GM18499 (cell line): Measurements from ENCODE around the gene ITGA8.
A peak's percentile ranks its signal among the peaks of the same experiment; 100 is the strongest.

Experiments used
- ATAC-seq: cut with Tn5 transposase; IDR thresholded peaks from one replicate; pipeline ENCODE4 v1.9.1; 2021; ENCODE audit warnings: moderate number of reproducible peaks; ENCODE audit not compliant: insufficient read depth, unreplicated experiment

Gene ITGA8

GRCh38 chr10:15737656-15738055 lies 17.9 kb upstream of the ITGA8 start:
- no peak for ATAC-seq

GRCh38 chr10:15735763-15736162 lies 16.0 kb upstream of the ITGA8 start:
- ATAC-seq, result no peak

GRCh38 chr10:15730341-15730740 lies 10.6 kb upstream of the ITGA8 start:
- ATAC-seq, result no peak

GRCh38 chr10:15729890-15730289 lies 10.2 kb upstream of the ITGA8 start:
- no peak for ATAC-seq

- ATAC-seq, result no peak
These were observed 6.3 kb upstream of the ITGA8 start for GRCh38 chr10:15726042-15726441.

- ATAC-seq, result peak; percentile 56
These were observed 5.9 kb upstream of the ITGA8 start for GRCh38 chr10:15725603-15726002.

- ATAC-seq, result no peak
These were observed 5.0 kb upstream of the ITGA8 start for GRCh38 chr10:15724683-15725082.

GRCh38 chr10:15723803-15724202 lies 4.1 kb upstream of the ITGA8 start:
- ATAC-seq, result no peak

- ATAC-seq, result no peak
These were observed 1.0 kb upstream of the ITGA8 start for GRCh38 chr10:15720635-15721287.

- no peak for ATAC-seq
These were observed 448 bp downstream of the ITGA8 start for GRCh38 chr10:15719049-15719898.

GRCh38 chr10:15718694-15719048 lies 1.1 kb downstream of the ITGA8 start:
- ATAC-seq, result no peak

GRCh38 chr10:15715619-15716227 lies 4.0 kb downstream of the ITGA8 start:
- ATAC-seq, result no peak

GRCh38 chr10:15714847-15715246 lies 4.9 kb downstream of the ITGA8 start:
- no peak for ATAC-seq

GRCh38 chr10:15712883-15713282 lies 6.8 kb downstream of the ITGA8 start:
- ATAC-seq, result no peak

GRCh38 chr10:15710455-15710854 lies 9.3 kb downstream of the ITGA8 start:
- no peak for ATAC-seq

GRCh38 chr10:15705298-15705697 lies 14.4 kb downstream of the ITGA8 start:
- ATAC-seq, result no peak

GRCh38 chr10:15704581-15704968 lies 15.1 kb downstream of the ITGA8 start:
- ATAC-seq, result no peak

- ATAC-seq, result no peak
These were observed 15.7 kb downstream of the ITGA8 start for GRCh38 chr10:15703944-15704580.

GRCh38 chr10:15703151-15703880 lies 16.4 kb downstream of the ITGA8 start:
- ATAC-seq, result no peak

GRCh38 chr10:15700078-15700674 lies 19.5 kb downstream of the ITGA8 start:
- no peak for ATAC-seq
